Measurements from ENCODE around the gene PAX4.
"Not testable (repeated sequence)": the region's sequence is repeated elsewhere in the genome, so short reads cannot be mapped to it uniquely, and the experiment has no call there.

The PAX4 gene

GRCh38 chr7:127585044-127585953 lies 32.6 kb downstream of the PAX4 start, which contains the start of gene GCC1:
GCC1 (minus strand) TSS chr7:127585596; CDS start chr7:127585182, 414 bp downstream.
- DNase-seq (ENCODE audit: low spot score): peak; percentile 90

GRCh38 chr7:127584648-127585043 lies 33.3 kb downstream of the PAX4 start:
- no peak for DNase-seq (ENCODE audit: low spot score)

DNA sequence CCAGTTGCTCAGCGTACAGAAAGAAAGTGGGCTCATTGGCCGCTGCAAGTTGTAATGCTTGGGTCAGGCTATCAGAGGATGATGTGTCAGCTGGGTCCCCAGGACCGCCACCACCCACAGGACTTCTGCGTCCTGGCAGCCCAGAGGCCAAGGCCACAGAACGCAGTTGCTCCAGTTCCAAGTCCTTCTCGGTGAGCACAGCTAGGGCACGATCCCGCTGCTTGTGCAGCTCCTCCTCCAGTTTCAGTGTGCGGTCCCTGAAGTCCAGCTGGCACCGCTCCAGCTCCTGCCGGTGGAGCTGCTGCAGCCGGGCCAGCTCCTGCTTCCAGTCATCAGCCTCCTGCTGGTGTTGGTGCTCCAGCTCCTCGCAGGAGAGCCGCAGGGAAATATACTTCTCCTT lies 35.6 kb downstream of the PAX4 start:
- peak; percentile 82 for DNase-seq (ENCODE audit: low spot score)

- DNase-seq (ENCODE audit: low spot score): peak; percentile 25
Observed at GRCh38 chr7:127581716-127582115, 36.2 kb downstream of the PAX4 start.

GRCh38 chr7:127580612-127581011 lies 37.3 kb downstream of the PAX4 start:
- DNase-seq (ENCODE audit: low spot score): no peak

DNA sequence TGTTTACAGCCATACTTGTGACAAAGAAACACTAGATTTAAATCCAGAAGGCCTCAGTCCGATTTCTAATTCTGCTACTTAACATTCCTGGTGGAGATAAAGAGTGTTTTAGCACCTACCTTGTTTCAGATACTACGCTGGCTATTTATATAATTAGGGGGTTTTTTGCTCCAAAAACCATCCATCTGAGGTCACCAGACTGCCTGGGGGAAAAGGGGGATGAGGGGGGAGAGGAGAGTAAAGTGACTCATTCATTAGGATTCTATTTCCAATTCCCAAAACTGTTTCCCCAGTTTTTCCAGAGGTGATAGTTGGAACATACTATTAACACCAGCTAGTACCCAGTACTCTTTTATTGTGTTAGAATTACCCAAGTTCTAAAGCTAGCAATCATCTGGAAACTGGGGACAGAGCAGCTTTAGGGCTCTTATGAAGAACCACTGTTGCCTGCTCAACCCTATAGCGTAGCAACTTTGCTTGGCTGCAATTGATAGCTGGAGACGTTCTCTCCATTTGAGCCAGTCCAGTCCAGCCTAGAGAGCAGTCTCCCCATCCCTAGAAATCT lies 39.1 kb downstream of the PAX4 start:
- DNase-seq (ENCODE audit: low spot score): no peak

GRCh38 chr7:127578036-127578684 lies 39.8 kb downstream of the PAX4 start:
- peak; percentile 40 for DNase-seq (ENCODE audit: low spot score)

- no peak for DNase-seq (ENCODE audit: low spot score)
Observed at GRCh38 chr7:127571741-127572505, 46.0 kb downstream of the PAX4 start.

- not testable (repeated sequence) for DNase-seq (ENCODE audit: low spot score)
Observed at GRCh38 chr7:127568034-127568433, 49.9 kb downstream of the PAX4 start.

DNA sequence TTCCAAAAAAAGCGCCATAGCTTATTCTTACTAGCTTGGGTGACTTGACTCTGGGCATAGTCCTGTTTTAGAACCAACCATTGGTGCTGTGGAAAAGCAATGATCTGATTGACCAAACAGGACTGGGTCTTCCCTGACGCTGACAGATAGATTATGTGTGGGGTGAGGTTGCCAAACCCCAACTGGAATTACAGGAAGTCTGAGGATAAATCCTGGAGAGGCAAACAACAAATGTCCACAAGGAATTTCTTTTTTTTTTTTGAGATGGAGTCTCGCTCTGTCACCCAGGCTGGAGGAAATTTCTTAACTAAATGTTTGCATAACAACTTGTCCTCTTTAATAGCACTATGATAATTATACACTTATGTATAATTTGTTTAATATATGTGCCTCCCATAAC lies 51.7 kb downstream of the PAX4 start:
- no peak for DNase-seq (ENCODE audit: low spot score)
